ENCODE measurements around the gene KSR2.

Gene KSR2

GRCh38 chr12:117501076-117501869 is 467.5 kb downstream of the KSR2 start:
- Histone ChIP-seq H3K4me3 (ENCODE audit: low read depth in 1 of 2, low read length in 1 of 2) (no peak overlapping the region), H3K27me3 (peaks cover 72% of the 10 kb centered on the region), H3K9me3 (no peaks in the 10 kb centered on the region), H3K36me3 (no peaks in the 10 kb centered on the region), H3K4me1 (ENCODE audit: control insufficient read depth in 1 of 2, insufficient read depth in 1 of 2, low read depth in 1 of 2, low read length in 1 of 2) (peaks cover 6 to 8% of the 10 kb centered on the region in 2 experiments), H3K27ac (no peak overlapping the region)
- TF ChIP-seq CTCF (IDR thresholded peaks at IDR 0.05), result no peak

GRCh38 chr12:117499759-117500485 is 468.9 kb downstream of the KSR2 start:
- Histone ChIP-seq H3K4me1 (ENCODE audit: control insufficient read depth in 1 of 2, insufficient read depth in 1 of 2, low read depth in 1 of 2, low read length in 1 of 2) (peaks cover 6 to 8% of the 10 kb centered on the region in 2 experiments), H3K4me3 (ENCODE audit: low read depth in 1 of 2, low read length in 1 of 2) (no peak overlapping the region), H3K36me3 (no peaks in the 10 kb centered on the region), H3K27ac (no peak overlapping the region), H3K9me3 (no peaks in the 10 kb centered on the region), H3K27me3 (peaks cover 77% of the 10 kb centered on the region)
- TF ChIP-seq CTCF (IDR thresholded peaks at IDR 0.05), result no peak

- Histone ChIP-seq H3K27ac (no peak overlapping the region), H3K27me3 (peaks cover 76% of the 10 kb centered on the region), H3K36me3 (no peaks in the 10 kb centered on the region), H3K9me3 (no peaks in the 10 kb centered on the region), H3K4me3 (ENCODE audit: low read depth in 1 of 2, low read length in 1 of 2) (no peak overlapping the region), H3K4me1 (ENCODE audit: control insufficient read depth in 1 of 2, insufficient read depth in 1 of 2, low read depth in 1 of 2, low read length in 1 of 2) (peaks cover 6 to 8% of the 10 kb centered on the region in 2 experiments)
- no peak for TF ChIP-seq CTCF (IDR thresholded peaks at IDR 0.05)
Measured at GRCh38 chr12:117498880-117499279, 469.9 kb downstream of the KSR2 start.

- TF ChIP-seq CTCF (IDR thresholded peaks at IDR 0.05), result no peak
- H3K27ac ChIP-seq, result no peak overlapping the region
- H3K9me3 ChIP-seq, result no peaks in the 10 kb centered on the region
- no peaks in the 10 kb centered on the region for H3K36me3 ChIP-seq
- H3K4me3 ChIP-seq (ENCODE audit: low read depth in 1 of 2, low read length in 1 of 2), result no peak overlapping the region
- H3K27me3 ChIP-seq, result peaks cover 70% of the 10 kb centered on the region
- H3K4me1 ChIP-seq (ENCODE audit: control insufficient read depth in 1 of 2, insufficient read depth in 1 of 2, low read depth in 1 of 2, low read length in 1 of 2), result peaks cover 6 to 8% of the 10 kb centered on the region in 2 experiments
Measured at GRCh38 chr12:117498256-117498655, 470.5 kb downstream of the KSR2 start.

GRCh38 chr12:117497407-117497806 is 471.4 kb downstream of the KSR2 start:
- Histone ChIP-seq H3K9me3 (no peaks in the 10 kb centered on the region), H3K27ac (no peak overlapping the region), H3K4me1 (ENCODE audit: control insufficient read depth in 1 of 2, insufficient read depth in 1 of 2, low read depth in 1 of 2, low read length in 1 of 2) (peaks cover 6 to 8% of the 10 kb centered on the region in 2 experiments), H3K27me3 (peaks cover 63% of the 10 kb centered on the region), H3K4me3 (ENCODE audit: low read depth in 1 of 2, low read length in 1 of 2) (no peak overlapping the region), H3K36me3 (no peaks in the 10 kb centered on the region)
- TF ChIP-seq CTCF (IDR thresholded peaks at IDR 0.05), result no peak

All from neutrophil (primary cell).